ENCODE data around the gene TMC6.

- TF ChIP-seq CTCF (IDR thresholded peaks at IDR 0.05) (peak in 1 of 3 donors; percentile 80), POLR2A (IDR thresholded peaks at IDR 0.05) (no peak)
Observed at GRCh38 chr17:78112518-78113471, 15.8 kb downstream of the TMC6 start.

All from lower leg skin (tissue), 3 donors.